Osteoblast (primary cell): ENCODE results near the gene ANO10. TPM values are rescaled to one million over a fixed set of nuclear protein-coding genes. Genes with fewer than 3 reads are reported as not detected.

Experiments
- DNase-seq: peaks from one replicate; pipeline ENCODE4 v3.0.0; 2011; ENCODE audit warnings: low spot score, mixed read lengths; ENCODE audit not compliant: insufficient read length; ENCODE audit errors: missing footprints
- H2AFZ ChIP-seq: 2 replicates; pipeline ENCODE4 v1.6.0; 2011; ENCODE audit warnings: mild to moderate bottlenecking, low read length
- H3K27ac ChIP-seq: 2 replicates; pipeline ENCODE4 v1.5.1; 2011; ENCODE audit warnings: mild to moderate bottlenecking, low read depth, low read length, moderate library complexity
- H3K27me3 ChIP-seq: 2 replicates; pipeline ENCODE4 v1.6.0; 2012; ENCODE audit warnings: mild to moderate bottlenecking, control low read depth, inconsistent platforms, low read length, moderate library complexity; ENCODE audit not compliant: insufficient read depth
- H3K36me3 ChIP-seq: 2 replicates; pipeline ENCODE4 v1.5.1; 2011; ENCODE audit warnings: mild to moderate bottlenecking, low read length, control low read depth, moderate library complexity; ENCODE audit not compliant: insufficient read depth
- H3K4me1 ChIP-seq: 2 replicates; pipeline ENCODE4 v1.5.1; 2011; ENCODE audit warnings: mild to moderate bottlenecking, low read length, control low read depth, moderate library complexity; ENCODE audit not compliant: insufficient read depth
- H3K4me2 ChIP-seq: 2 replicates; pipeline ENCODE4 v1.6.0; 2011; ENCODE audit warnings: mild to moderate bottlenecking, low read length; ENCODE audit not compliant: insufficient read depth
- H3K4me3 ChIP-seq: fragments of 200-600 bp; sonication (generic); 3 replicates; pipeline ENCODE4 v1.5.1; 2012; ENCODE audit warnings: mild to moderate bottlenecking, low read length, inconsistent platforms; ENCODE audit not compliant: insufficient read depth
- H3K79me2 ChIP-seq: 2 replicates; pipeline ENCODE4 v1.6.0; 2012; ENCODE audit warnings: mild to moderate bottlenecking, low read length, control low read depth, inconsistent platforms; ENCODE audit not compliant: insufficient read depth
- H3K9me3 ChIP-seq: 2 replicates; pipeline ENCODE4 v1.5.1; 2011; ENCODE audit warnings: low read depth, low read length, control low read depth
- H4K20me1 ChIP-seq: 2 replicates; pipeline ENCODE4 v1.6.0; 2012; ENCODE audit warnings: mild to moderate bottlenecking, low read length, control low read depth; ENCODE audit not compliant: insufficient read depth
- total RNA-seq: library from RNA; depleted of rRNA; stranded (reverse); fragments of >200 nt; gene quantifications from 2 replicates; pipeline ENCODE4 v1.2.3, GENCODE V29; 2012
- TF ChIP-seq, protein P1 (sequence below): IDR thresholded peaks from 2 replicates; pipeline ENCODE4 v1.5.1; 2011; ENCODE audit warnings: mild to moderate bottlenecking, low read depth, low read length, moderate library complexity; ENCODE audit errors: extremely low read depth

The ANO10 gene
- total RNA-seq, 1 donor = 55.7 TPM

- Histone ChIP-seq H3K9me3 (no peaks in the 10 kb centered on the region), H3K4me3 (no peak overlapping the region), H3K79me2 (peaks cover 75% of the 10 kb centered on the region), H2AFZ (no peak overlapping the region), H3K27ac (no peak overlapping the region), H3K4me1 (peaks cover 8% of the 10 kb centered on the region), H3K4me2 (no peak overlapping the region), H4K20me1 (peaks cover 10% of the 10 kb centered on the region), H3K27me3 (no peaks in the 10 kb centered on the region), H3K36me3 (no peaks in the 10 kb centered on the region)
- TF ChIP-seq, protein P1, sequence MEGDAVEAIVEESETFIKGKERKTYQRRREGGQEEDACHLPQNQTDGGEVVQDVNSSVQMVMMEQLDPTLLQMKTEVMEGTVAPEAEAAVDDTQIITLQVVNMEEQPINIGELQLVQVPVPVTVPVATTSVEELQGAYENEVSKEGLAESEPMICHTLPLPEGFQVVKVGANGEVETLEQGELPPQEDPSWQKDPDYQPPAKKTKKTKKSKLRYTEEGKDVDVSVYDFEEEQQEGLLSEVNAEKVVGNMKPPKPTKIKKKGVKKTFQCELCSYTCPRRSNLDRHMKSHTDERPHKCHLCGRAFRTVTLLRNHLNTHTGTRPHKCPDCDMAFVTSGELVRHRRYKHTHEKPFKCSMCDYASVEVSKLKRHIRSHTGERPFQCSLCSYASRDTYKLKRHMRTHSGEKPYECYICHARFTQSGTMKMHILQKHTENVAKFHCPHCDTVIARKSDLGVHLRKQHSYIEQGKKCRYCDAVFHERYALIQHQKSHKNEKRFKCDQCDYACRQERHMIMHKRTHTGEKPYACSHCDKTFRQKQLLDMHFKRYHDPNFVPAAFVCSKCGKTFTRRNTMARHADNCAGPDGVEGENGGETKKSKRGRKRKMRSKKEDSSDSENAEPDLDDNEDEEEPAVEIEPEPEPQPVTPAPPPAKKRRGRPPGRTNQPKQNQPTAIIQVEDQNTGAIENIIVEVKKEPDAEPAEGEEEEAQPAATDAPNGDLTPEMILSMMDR = no peak
- no peak for DNase-seq
Measured at GRCh38 chr3:43616034-43616433, 5.8 kb downstream of the ANO10 start.

DNA sequence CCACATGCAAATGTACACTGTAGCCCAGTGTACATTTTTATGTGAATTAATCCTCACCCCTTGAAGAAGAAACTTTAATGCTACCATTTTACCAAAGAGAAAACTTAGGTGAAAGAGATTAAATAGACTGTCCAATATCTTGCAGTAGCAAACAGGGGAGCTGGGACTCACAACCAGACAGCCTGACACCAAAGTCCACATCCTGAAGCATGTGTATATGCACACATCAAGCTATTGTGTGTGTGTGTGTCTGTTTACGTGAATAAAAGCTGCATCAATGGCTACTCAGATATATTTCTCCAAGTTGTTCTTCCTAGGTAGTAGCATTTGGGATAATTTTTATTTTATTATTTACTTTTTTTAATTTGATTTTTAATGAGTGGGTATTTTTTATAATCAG lies 6.7 kb downstream of the ANO10 start:
- Histone ChIP-seq H3K9me3 (no peaks in the 10 kb centered on the region), H3K4me1 (peaks cover 4% of the 10 kb centered on the region), H3K79me2 (peaks cover 73% of the 10 kb centered on the region), H3K4me2 (no peak overlapping the region), H4K20me1 (peaks cover 10% of the 10 kb centered on the region), H3K4me3 (no peak overlapping the region), H3K36me3 (no peaks in the 10 kb centered on the region), H3K27me3 (no peaks in the 10 kb centered on the region), H3K27ac (no peak overlapping the region), H2AFZ (no peak overlapping the region)
- DNase-seq = no peak
- TF ChIP-seq, protein P1 = no peak

GRCh38 chr3:43613976-43614375 lies 7.8 kb downstream of the ANO10 start:
- no peak overlapping the region for H2AFZ ChIP-seq
- TF ChIP-seq, protein P1 = no peak
- no peaks in the 10 kb centered on the region for H3K36me3 ChIP-seq
- no peak overlapping the region for H3K4me3 ChIP-seq
- no peak overlapping the region for H3K4me2 ChIP-seq
- H4K20me1 ChIP-seq = peaks cover 5% of the 10 kb centered on the region
- no peaks in the 10 kb centered on the region for H3K27me3 ChIP-seq
- peaks cover 4% of the 10 kb centered on the region for H3K4me1 ChIP-seq
- H3K27ac ChIP-seq = no peak overlapping the region
- peaks cover 64% of the 10 kb centered on the region for H3K79me2 ChIP-seq
- DNase-seq = no peak
- H3K9me3 ChIP-seq = no peaks in the 10 kb centered on the region

- peaks cover 67% of the 10 kb centered on the region for H3K79me2 ChIP-seq
Measured at GRCh38 chr3:43612419-43612818, 9.4 kb downstream of the ANO10 start.

More at GRCh38 chr3:43612419-43612818, 9.4 kb downstream of the ANO10 start:
- no peaks in the 10 kb centered on the region for H3K9me3 ChIP-seq
- H3K4me1 ChIP-seq = no peaks in the 10 kb centered on the region
- H3K4me3 ChIP-seq = no peak overlapping the region
- H2AFZ ChIP-seq = no peak overlapping the region
- H3K27ac ChIP-seq = no peak overlapping the region
- no peak for DNase-seq
- H4K20me1 ChIP-seq = peaks cover 5% of the 10 kb centered on the region
- TF ChIP-seq, protein P1 = no peak
- no peaks in the 10 kb centered on the region for H3K36me3 ChIP-seq
- H3K27me3 ChIP-seq = no peaks in the 10 kb centered on the region
- no peak overlapping the region for H3K4me2 ChIP-seq
